Smooth muscle cell of the brain vasculature (primary cell): ENCODE measurements around the gene ATP5ME.

Source experiments
- DNase-seq: peaks from one replicate; pipeline ENCODE4 v3.0.0-alpha.2; 2012; ENCODE audit warnings: low read depth, low spot score

The ATP5ME gene

DNA sequence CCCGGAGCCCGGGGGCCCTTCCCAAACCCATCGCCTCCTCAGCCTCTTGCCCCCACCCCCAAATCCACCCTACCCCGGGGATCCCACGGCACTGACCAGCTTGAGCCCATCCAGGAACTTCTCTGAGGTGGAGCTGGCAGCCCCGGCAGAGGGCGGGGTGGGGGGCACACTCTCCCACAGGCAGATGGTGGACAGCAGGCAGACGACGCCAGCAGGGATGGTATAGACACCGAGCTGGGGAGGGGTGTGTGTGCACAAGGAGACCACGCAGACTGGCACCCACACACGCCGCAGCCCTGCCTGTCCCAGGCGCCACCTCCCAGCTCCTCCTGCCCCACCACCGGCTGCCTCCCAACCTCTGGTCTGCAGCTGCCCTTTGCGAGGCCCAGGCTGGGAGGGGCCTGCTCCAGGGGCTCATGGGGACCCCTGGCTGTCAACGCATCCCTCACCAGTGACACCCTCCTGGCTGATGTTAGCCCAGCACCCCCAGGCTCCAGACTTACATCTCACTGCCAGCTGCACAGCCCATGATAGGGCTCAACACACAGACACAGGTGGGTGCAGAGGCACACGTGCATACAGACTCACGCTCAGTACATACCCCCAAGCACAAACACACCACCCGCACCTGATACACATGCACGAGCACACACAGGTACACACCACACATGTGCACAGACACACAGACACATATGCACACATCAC lies 10.7 kb upstream of the ATP5ME start:
- no peak for DNase-seq

GRCh38 chr4:683982-684622 lies 10.0 kb upstream of the ATP5ME start:
- no peak for DNase-seq

DNA sequence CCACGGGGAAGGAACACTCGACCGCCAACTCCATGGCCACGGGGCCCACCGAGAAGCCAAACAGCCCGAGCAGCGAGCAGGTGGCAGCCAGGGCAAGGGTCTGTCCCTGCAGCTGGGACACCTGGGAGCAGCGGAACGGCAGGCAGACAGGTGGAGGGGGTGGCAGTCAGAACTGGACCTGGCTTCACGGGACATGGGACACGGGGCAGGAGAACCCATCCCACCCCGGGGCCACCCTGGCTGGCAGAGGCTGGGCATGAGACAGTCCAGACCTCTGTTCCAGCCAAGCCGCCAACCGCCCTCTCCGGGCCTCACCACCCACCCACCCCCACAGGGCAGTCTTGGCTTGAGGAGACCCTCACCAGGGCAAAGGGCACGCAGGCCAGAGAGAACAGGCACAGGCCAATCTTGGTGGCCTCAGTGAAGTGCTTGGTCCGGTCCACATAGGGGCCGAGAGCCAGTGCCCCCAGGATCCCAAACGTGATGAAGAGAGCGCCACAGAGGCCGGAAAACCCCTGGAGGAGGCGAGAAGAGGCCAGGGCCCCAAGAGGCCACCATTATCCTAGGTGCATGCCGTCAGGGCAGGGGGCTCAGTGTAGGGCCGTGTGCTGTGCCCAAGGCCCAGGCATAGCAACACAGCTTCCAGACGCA lies 9.3 kb upstream of the ATP5ME start:
- DNase-seq = no peak

DNA sequence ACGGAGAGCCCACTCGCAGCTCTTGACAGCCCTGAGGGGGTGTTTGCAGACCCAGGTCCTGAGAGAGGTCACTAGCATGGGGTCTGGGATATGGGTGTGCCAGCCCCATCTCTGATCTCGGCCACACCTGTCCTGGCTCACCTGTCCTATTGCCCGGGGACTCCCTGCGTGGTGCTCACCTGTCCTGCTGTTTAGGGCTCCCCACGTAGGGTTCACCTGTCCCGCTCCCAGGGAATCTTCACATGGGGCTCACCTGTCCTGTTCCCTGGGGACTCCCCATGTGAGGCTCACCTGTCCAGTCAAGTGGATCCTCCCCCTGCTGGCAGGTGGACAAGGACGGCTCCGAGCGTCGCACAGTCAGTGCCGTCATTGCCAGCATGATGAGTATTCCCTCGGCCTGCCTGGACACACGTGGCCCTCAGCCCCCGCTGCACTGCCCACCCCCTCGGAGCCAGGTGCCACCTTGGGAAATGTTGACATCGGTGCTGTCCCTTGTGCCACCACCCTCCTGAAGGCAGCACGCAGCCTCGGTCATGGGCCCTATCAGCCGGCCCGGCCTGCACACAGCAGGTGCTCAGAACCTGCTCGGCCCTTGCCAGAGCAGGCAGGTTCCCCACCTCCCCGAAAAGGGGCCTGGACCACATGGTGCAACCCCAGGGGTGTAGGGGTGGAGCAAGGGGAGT lies 8.6 kb upstream of the ATP5ME start:
- no peak for DNase-seq

GRCh38 chr4:681736-682451 lies 7.8 kb upstream of the ATP5ME start:
- no peak for DNase-seq

GRCh38 chr4:680928-681645 lies 7.0 kb upstream of the ATP5ME start:
- no peak for DNase-seq

DNA sequence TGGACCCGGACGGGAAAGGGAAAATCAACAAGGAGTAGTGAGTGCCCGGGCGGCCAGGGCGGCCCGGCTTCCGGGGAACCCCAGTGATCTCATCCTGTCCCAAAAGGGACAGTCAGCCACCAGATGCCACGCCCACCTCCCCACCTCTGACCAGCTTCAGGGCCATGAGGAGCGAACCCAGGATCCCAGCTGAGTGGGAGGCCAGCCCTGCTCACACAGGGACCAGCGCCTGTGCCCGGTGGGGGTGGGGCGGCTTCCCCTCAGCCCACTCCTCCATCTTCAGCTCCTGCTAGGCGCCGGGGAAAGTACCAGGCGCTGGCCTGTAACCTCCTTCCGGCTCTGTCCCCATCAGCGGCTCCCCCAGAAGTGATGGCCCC lies 6.5 kb upstream of the ATP5ME start:
- DNase-seq = no peak

- no peak for DNase-seq
These were observed 6.0 kb upstream of the ATP5ME start for GRCh38 chr4:680091-680490.

GRCh38 chr4:679629-680028 lies 5.6 kb upstream of the ATP5ME start:
- DNase-seq = no peak

- DNase-seq = no peak
These were observed 5.0 kb upstream of the ATP5ME start for GRCh38 chr4:679104-679481.

- no peak for DNase-seq
These were observed 4.4 kb upstream of the ATP5ME start for GRCh38 chr4:678331-679103.

GRCh38 chr4:677431-678293 lies 3.6 kb upstream of the ATP5ME start:
- DNase-seq = no peak

DNA sequence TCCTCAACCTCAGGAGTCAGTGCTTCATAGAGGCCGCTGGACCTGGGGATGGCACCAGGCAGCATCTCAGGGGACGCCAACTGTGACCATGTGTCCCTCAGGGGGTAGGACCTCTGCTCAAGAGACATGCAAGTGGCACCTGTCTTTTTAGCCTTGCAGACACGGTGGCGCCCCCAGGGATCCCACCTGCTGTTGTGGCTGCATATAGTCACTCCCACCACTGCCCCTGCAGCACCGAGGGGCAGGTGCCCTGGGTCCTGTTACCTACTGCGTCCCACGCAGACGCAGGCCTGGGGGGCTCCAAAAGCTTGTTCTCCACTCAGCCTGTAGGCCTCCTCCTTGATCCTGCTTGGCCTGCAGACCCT lies 2.8 kb upstream of the ATP5ME start:
- DNase-seq = no peak

DNA sequence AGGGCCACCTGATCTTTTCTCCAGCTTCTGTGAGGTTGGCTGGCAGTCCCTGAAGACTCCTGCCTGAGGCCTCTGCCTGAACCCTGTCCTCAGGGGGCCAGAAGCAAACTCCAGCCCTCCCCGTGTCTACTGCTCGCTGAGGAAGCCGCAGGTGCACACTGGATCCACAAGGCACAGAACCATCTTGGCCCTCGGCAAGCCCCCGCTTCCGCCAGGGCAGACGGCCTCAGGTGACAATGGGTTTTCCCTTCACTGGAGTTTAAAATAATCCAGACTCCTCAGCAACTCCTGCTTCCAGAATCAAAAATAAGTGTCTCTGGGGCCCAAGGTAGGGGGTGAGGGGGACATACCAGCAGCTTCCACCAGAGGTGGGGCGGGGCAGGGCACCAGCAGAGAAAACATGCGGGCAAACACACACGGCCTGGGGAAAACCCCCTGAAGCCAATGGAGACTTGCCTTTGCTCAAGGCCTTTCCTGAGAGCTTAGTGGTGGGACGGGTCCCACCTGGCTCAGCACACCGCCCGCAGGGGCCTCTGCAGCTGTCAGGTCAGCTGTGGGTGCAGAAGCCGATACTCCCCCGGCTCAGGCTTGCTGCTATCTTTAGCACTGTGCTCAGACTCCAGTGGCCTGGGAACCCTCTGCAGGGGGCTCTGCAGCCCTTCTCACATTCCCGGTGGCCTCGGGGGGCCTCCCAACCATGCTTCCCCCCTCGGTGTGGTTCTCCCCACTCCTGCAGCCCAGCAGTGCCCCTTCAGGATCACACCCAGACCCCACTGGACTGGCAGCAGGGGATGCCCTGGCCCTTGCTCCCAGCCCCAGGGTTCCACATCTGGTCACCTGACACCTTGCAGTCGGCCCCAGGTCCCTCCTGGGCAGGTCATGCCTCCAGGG lies 2.1 kb upstream of the ATP5ME start:
- DNase-seq = no peak

DNA sequence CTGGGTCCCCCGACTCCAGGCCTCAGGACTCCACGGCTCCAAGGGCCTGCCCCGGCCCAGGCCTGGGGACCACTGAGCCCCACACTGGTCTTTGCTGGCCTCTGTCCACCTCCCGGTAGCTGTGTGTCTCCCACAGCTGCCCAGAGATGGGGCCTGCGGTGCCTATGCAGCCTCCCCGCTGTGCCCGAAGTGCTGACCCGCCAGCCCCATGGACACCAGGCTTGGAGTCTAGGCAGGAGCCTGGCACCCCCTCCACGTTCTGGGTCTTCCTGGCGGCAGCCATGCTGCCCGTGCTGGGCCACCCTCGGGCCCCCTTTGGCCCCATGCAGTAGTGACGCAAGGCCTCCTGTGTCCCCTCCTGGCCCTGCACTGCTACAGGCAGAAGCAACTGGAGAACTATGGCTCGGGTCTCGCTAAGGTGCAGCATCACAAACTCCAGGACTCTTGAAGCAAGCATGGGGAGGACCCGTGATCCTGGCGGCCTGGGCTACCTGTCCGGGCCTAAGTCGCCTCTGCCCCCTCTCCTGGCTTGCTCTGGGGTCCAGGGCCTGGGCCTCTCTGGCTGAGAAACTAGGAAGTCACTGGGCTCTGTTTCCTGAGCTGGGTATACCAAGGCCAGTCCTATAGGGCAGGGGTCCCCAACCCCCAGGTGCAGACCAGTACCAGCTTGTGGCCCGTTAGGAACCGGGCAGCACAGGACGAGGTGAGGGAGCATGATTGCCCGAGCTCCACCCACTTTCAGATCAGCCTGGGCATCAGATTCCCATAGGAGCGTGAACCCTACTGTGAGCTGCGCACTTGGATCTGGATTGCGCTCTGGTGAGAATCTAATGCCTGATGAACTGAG lies 1.2 kb upstream of the ATP5ME start:
- no peak for DNase-seq

- no peak for DNase-seq
These were observed 556 bp downstream of the ATP5ME start for GRCh38 chr4:673349-674091.

DNA sequence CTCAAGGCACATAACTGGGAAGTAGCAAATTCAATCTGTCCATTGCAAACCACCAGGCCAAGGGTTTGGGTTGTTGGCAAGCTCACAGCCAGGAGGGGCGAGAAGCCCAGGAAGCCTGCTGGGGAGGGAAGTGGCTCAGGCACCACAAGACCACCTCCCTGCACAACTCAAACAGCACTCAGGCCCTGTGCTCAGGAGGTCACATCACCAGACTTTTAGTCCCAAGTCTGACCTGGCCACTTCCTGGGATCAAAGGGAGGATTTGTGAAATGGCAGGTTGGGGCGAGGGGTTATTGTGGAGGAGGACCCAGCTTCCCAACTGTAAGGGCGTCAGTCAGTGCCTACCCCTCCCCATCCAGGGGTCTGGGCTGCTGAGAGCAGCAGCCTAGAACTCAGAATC lies 2.3 kb downstream of the ATP5ME start:
- no peak for DNase-seq
